Activated CD4-positive, alpha-beta memory T cell treated with anti-CD3 and anti-CD28 coated beads, Interleukin-2, amount 10 ng/mL, durations not matched to agents 7 days and 5 days (primary cell): ENCODE measurements around the gene SYT1. TPM values are rescaled to one million over a fixed set of nuclear protein-coding genes. Genes with fewer than 3 reads are reported as not detected.

Experiments used
- CTCF ChIA-PET: fragments of 350-600 bp; sonication (Branson Sonifier 250); formaldehyde crosslinking; loops from one replicate; lab custom pipeline; 2021; ENCODE audit warnings: antibody characterized with exemption, inconsistent platforms; lab: Charles Lee
- POLR2A ChIA-PET: fragments of 350-600 bp; sonication (Branson Sonifier 250); formaldehyde crosslinking; loops from one replicate; lab custom pipeline; 2021; ENCODE audit warnings: antibody characterized with exemption; lab: Charles Lee
- DNase-seq: peaks from one replicate; pipeline ENCODE4 v3.0.0-alpha.2; 2020
- H3K27ac Mint-ChIP-seq: one replicate; pipeline ENCODE4 v1.8.0; 2021; ENCODE audit warnings: mild to moderate bottlenecking, mixed read lengths
- H3K27me3 Mint-ChIP-seq: one replicate; pipeline ENCODE4 v1.8.0; 2021; ENCODE audit warnings: mixed read lengths
- H3K36me3 Mint-ChIP-seq: one replicate; pipeline ENCODE4 v1.8.0; 2021; ENCODE audit warnings: low read depth, mixed read lengths
- H3K4me1 Mint-ChIP-seq: one replicate; pipeline ENCODE4 v1.8.0; 2021; ENCODE audit warnings: mixed read lengths
- H3K4me3 Mint-ChIP-seq: one replicate; pipeline ENCODE4 v1.8.0; 2021; ENCODE audit warnings: mild to moderate bottlenecking, mixed read lengths
- H3K9me3 Mint-ChIP-seq: one replicate; pipeline ENCODE4 v1.8.0; 2021; ENCODE audit warnings: mixed read lengths
- total RNA-seq, 2 experiments: library from RNA; stranded (reverse); gene quantifications; one replicate each; pipeline ENCODE4 v1.2.3, GENCODE V29; 2021

SYT1 gene
- total RNA-seq, 2 experiments from 2014 or later = not detected

DNA sequence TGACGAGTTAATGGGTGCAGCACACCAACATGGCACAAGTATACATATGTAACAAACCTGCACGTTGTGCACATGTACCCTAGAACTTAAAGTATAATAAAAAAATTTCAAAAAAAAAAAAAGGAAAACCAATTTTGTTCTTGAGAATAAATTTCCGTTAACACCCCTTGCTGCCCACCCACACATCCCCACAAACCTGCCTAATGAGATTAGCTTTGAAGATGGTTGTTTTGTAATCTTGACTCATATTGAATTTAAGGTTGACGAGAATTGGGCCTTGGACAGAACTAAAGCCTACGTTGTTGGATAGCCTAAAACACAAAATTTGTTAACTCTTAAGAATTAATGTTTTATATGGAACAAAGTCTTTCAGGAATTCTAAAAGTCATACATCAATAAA, 52.9 kb downstream of the SYT1 start:
- no peak for DNase-seq
- H3K36me3 Mint-ChIP-seq = no peaks in the 10 kb centered on the region
- ChIA-PET POLR2A (no interaction called here), CTCF (interaction anchor here (1.0 kb wide), 1 partner anchor 108 kb away, joined by 3 read pairs; no protein-coding TSS in a partner anchor)
- no peak overlapping the region for H3K4me3 Mint-ChIP-seq
- no peaks in the 10 kb centered on the region for H3K9me3 Mint-ChIP-seq
- no peaks in the 10 kb centered on the region for H3K27me3 Mint-ChIP-seq
- H3K27ac Mint-ChIP-seq = no peak overlapping the region
- no peaks in the 10 kb centered on the region for H3K4me1 Mint-ChIP-seq

DNA sequence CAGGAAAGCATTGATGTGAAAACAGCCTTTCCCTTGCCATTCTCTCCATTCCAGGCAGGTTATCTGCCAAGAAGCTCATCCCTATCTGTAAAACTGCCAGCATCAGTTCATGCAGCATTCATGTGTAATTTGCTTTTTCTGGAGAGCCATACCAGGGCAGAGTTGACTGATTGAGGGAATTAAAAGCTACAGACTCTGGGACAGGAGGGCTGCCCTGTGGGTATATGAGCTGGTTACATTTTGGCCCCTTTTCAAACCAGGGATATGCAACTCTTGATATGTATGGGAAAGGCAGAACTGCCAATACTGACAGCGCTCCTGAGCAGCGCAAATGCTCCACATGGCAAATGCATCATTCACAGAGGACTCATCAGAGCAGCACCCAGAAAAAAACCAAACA, 53.7 kb downstream of the SYT1 start:
- ChIA-PET CTCF (interaction anchor here (1.0 kb wide), 1 partner anchor 107 kb away, joined by 3 read pairs; no protein-coding TSS in a partner anchor), POLR2A (no interaction called here)
- no peak for DNase-seq
- Mint-ChIP-seq H3K27ac (no peak overlapping the region), H3K27me3 (no peaks in the 10 kb centered on the region), H3K4me3 (no peak overlapping the region), H3K4me1 (no peaks in the 10 kb centered on the region), H3K9me3 (no peaks in the 10 kb centered on the region), H3K36me3 (no peaks in the 10 kb centered on the region)

DNA sequence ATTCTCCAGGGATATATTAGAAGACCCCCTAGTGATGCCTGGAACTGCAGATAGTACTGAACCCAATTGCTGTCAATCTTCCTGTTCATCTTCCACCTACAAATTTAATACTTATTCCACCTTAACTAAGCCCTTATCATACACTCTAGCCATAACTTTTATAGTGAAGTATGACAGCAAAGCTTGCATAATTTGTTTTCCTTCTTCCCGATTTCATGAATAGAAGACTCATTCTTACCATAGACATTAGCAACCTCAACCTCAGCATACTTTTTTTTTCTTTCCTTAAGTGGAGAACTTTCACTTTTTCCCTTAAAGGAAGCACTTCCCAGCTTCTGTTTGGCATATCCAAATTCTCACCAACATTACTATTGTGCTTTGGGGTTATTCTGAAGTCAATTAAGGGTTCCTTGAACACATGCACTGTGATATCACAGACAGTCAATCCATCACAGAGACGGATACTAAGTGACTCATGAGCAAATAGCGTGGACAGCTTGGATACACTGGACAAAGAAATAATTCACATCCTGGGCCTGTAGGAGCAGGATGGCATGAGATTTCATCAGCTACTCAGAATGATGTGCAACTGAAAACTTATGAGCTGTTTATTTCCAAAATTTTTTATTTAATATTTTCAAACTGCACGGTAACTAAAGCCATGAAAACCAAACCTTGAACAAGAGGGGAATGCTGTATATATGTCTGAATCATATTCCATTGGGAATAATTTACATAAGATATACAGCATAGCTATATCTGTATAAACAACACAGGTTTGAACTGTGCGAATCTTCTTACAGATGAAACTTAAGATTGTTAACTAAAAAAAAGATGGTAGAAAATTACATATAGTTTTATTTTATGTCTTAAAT, 63.9 kb downstream of the SYT1 start:
- Mint-ChIP-seq H3K27me3 (no peaks in the 10 kb centered on the region), H3K27ac (no peak overlapping the region), H3K4me3 (no peak overlapping the region), H3K36me3 (no peaks in the 10 kb centered on the region), H3K9me3 (peaks cover 8% of the 10 kb centered on the region), H3K4me1 (no peaks in the 10 kb centered on the region)
- ChIA-PET CTCF (no interaction called here), POLR2A (no interaction called here)
- DNase-seq = no peak

DNA sequence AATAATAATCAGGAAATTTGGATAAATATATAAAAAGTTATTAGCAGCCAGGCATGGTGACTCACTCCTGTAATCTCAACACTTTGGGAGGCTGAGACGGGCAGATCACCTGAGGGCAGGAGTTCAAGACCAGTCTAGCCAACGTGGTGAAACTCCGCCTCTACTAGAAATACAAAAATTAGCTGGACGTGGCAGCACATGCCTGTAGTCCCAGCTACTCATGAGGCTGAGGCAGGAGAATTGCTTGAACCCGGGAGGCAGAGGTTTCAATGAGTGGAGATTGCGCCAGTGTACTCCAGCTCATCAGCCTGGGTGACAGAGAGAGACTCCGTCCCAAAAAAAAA, 64.5 kb downstream of the SYT1 start:
- H3K9me3 Mint-ChIP-seq = peaks cover 8% of the 10 kb centered on the region
- H3K4me3 Mint-ChIP-seq = no peak overlapping the region
- H3K36me3 Mint-ChIP-seq = no peaks in the 10 kb centered on the region
- ChIA-PET POLR2A (no interaction called here), CTCF (no interaction called here)
- H3K27me3 Mint-ChIP-seq = no peaks in the 10 kb centered on the region
- no peak overlapping the region for H3K27ac Mint-ChIP-seq
- no peaks in the 10 kb centered on the region for H3K4me1 Mint-ChIP-seq
- DNase-seq = no peak

DNA sequence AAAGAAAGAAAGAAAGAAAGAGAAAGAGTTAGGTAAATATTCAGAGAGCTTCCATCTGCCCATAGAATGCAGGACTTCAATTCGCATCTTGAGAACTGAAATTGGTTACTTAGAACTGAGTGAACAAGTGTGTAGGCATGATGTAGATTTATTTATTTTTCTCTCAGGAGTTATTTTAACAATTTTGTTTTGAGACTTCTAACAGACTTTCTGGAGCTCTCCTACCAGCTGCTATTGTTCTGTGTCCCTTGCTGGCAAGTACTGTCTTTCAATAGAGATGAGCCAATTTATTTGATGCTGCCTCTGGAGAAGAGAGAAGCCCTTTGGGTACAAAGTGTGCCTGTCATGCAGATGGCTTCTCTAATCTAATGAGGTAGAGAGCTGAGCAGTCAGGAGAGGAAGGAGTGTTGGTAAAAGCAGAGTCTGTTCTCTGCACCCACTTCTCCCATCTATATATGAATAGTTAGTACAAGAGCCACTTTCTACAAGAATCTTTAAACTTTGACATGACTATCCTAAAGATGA, 67.0 kb downstream of the SYT1 start:
- H3K4me3 Mint-ChIP-seq = no peak overlapping the region
- POLR2A ChIA-PET = no interaction called here
- CTCF ChIA-PET = no interaction called here
- no peaks in the 10 kb centered on the region for H3K27me3 Mint-ChIP-seq
- DNase-seq = no peak
- no peaks in the 10 kb centered on the region for H3K36me3 Mint-ChIP-seq
- H3K4me1 Mint-ChIP-seq = no peaks in the 10 kb centered on the region
- H3K27ac Mint-ChIP-seq = no peak overlapping the region
- H3K9me3 Mint-ChIP-seq = peaks cover 8% of the 10 kb centered on the region

DNA sequence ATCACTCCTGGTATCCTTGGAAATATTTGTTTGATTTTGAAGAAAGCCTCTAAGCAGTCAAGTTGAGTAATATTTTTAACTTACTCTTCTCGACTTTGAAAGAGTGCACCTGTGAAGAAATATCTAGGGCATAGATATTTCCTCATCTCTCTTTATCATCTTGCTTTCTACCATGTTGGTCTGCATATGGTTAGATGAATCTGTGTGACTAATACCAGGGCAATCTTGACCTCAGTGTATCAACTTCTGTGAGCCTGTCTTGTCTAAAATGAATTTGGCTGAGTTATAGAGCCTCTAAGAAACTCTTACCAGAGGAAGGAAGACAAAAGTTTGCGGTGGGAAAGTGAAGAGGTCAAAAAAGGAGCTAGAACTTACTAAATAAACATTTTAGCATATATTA, 68.4 kb downstream of the SYT1 start:
- ChIA-PET POLR2A (no interaction called here), CTCF (no interaction called here)
- DNase-seq = no peak
- no peaks in the 10 kb centered on the region for H3K27me3 Mint-ChIP-seq
- no peak overlapping the region for H3K4me3 Mint-ChIP-seq
- H3K4me1 Mint-ChIP-seq = no peaks in the 10 kb centered on the region
- H3K9me3 Mint-ChIP-seq = peaks cover 7% of the 10 kb centered on the region
- no peak overlapping the region for H3K27ac Mint-ChIP-seq
- H3K36me3 Mint-ChIP-seq = no peaks in the 10 kb centered on the region

DNA sequence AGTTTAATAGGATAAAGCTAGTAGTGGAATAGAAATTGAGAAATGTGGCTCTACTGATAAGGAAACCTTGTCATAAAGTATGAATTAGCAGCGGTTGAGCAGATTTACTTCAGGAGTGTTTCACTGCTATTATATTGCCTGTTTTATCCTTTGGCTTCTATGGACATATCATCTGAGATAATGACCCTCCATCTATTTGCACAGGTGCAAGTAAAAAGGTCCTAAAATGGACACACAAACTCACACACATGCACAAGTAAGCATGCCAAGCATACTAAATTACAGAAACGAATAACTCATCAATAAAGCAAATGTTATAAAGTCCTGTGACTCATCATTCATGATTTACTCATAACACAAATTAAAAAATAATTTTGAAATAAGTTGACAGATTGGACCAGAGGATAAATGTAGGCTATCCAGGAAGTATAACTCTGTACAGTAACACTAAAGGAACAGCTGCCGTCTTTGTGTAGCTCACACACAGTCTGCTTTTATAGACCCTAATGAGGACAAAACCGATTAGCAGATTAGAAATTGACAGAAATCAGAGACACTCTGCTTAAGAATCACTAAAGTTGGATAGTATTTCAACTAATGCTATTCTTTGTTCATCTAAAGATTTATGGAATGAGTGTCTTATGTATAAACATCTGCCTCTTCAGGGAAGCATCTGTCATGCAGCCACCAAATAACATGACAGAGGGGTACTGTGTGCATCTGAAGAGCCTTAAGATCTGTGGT, 73.9 kb downstream of the SYT1 start:
- Mint-ChIP-seq H3K36me3 (no peaks in the 10 kb centered on the region), H3K4me3 (no peak overlapping the region), H3K27me3 (no peaks in the 10 kb centered on the region), H3K9me3 (peaks cover 6% of the 10 kb centered on the region), H3K27ac (no peak overlapping the region), H3K4me1 (no peaks in the 10 kb centered on the region)
- CTCF ChIA-PET = no interaction called here
- no peak for DNase-seq
- POLR2A ChIA-PET = no interaction called here

DNA sequence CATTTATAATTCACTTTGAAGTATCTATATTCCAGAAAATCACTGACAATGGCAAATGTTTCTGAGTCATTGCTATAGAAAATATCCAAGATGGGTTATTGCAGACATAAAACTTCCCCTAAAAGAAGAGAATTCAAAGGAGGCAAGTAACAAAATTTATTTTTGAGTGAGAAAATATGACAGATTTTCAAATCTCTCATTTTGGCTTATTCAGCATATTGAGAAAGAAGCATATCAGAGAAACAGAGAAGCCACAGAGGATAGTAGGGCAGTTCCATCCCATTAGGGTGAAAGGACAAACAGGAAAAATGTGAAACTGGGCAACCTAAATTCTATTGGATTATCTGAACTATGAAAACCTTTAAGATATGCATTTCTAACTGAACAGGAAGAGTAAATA, 85.0 kb downstream of the SYT1 start:
- Mint-ChIP-seq H3K4me3 (no peak overlapping the region), H3K27ac (no peak overlapping the region)
- CTCF ChIA-PET = no interaction called here

DNA sequence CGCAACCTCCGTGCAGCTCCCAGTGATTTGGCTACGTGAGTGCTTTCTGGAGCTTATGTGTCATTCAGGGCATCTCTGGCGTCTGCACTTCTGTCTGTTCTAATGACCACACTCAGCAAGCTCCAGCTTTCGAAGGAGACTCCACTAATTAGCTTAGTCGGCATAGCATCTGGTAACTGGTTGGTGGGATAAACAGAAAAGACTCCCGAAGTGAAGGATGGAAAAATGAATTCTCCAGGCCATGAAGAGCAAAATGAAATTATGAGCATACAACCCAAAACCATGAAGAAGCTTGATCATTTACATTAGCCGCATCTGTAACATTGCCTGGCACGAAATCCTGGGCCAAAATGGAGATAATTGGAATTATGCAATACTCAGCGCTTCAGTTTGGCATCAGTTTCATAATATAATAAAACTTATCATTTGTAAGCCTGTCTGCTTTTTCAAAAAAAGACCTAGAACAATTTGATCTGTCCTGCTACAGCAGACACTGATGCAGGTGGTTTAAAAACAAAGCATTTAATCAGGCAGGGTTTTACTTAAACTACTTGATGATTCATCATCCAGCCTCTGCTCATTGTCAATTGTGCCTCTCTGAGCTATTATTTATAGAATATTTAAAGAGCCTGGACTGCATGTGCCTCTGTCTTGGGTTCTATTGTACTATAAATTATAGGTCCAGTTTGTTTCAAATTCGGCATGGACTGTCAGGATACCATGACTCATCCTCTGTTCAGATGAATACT, 87.4 kb downstream of the SYT1 start:
- H3K4me3 Mint-ChIP-seq = no peak overlapping the region
- no peaks in the 10 kb centered on the region for H3K27me3 Mint-ChIP-seq
- POLR2A ChIA-PET = no interaction called here
- no peaks in the 10 kb centered on the region for H3K36me3 Mint-ChIP-seq
- peaks cover 6% of the 10 kb centered on the region for H3K9me3 Mint-ChIP-seq
- CTCF ChIA-PET = no interaction called here
- DNase-seq = no peak
- H3K27ac Mint-ChIP-seq = no peak overlapping the region
- H3K4me1 Mint-ChIP-seq = no peaks in the 10 kb centered on the region

More for the DNA sequence above, 85.0 kb downstream of the SYT1 start:
- POLR2A ChIA-PET = no interaction called here
- Mint-ChIP-seq H3K9me3 (peaks cover 6% of the 10 kb centered on the region), H3K27me3 (no peaks in the 10 kb centered on the region), H3K36me3 (no peaks in the 10 kb centered on the region), H3K4me1 (no peaks in the 10 kb centered on the region)
- DNase-seq = no peak

DNA sequence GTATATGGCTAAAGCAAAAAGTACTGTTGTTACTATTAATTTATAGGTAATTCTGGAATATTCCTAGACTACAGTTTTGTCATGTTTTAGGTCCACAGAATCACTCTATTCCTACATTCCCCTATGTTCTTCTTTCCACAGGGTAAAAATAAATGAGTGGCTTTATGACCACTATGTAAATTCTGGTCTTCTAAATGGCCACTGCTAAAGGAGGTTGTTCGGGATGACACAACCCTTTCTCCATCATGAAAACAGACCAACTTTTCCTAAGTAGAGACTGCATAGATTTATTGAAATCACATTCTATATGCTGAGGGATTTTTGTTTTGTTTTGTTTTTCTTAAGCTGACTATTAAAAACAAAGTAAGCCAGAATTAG, 88.0 kb downstream of the SYT1 start:
- H3K27ac Mint-ChIP-seq = no peak overlapping the region
- ChIA-PET POLR2A (no interaction called here), CTCF (no interaction called here)
- H3K4me3 Mint-ChIP-seq = no peak overlapping the region
- peaks cover 6% of the 10 kb centered on the region for H3K9me3 Mint-ChIP-seq
- no peaks in the 10 kb centered on the region for H3K36me3 Mint-ChIP-seq
- H3K4me1 Mint-ChIP-seq = no peaks in the 10 kb centered on the region
- DNase-seq = no peak
- no peaks in the 10 kb centered on the region for H3K27me3 Mint-ChIP-seq

DNA sequence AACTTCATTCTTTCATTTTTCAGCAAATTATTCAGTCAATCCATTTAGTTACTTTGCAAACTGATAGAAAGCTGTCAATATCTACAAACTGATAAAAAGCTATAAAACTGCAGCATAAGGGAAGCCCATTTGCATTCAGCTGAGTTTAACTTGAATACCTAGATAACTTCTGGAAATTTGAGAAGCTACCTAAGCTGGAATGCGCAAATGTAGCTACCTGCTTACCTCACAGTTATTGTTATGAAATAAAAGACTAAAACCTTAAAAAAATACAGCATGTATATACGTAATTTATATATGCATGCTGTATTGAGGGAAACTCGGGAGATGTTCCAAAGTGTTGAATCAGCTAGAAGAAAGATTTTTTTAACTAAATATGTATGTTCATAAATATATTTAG, 94.4 kb downstream of the SYT1 start:
- H3K4me1 Mint-ChIP-seq = no peaks in the 10 kb centered on the region
- DNase-seq = no peak
- POLR2A ChIA-PET = no interaction called here
- CTCF ChIA-PET = no interaction called here
- no peaks in the 10 kb centered on the region for H3K36me3 Mint-ChIP-seq
- H3K4me3 Mint-ChIP-seq = no peak overlapping the region
- H3K9me3 Mint-ChIP-seq = no peaks in the 10 kb centered on the region
- no peak overlapping the region for H3K27ac Mint-ChIP-seq
- no peaks in the 10 kb centered on the region for H3K27me3 Mint-ChIP-seq

DNA sequence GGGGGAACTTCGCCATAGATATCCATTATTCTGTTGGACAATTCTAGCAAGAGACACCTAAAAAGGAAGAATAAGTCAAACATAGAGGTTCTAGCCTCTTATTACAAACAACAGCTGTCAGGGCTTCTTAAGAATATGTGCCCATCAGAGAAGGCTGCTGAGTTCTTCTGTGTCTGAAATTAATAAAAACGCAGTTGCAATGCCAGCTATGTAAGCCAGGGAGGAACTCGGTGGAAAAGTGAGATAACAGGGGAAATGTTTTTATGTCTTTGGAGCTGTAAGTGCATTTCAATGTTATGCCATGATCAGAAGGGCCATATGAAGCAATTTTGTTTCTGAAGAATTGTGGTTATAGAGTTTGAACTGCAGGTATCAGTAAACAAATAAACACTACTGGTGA, 95.0 kb downstream of the SYT1 start:
- H3K27me3 Mint-ChIP-seq = no peaks in the 10 kb centered on the region
- ChIA-PET CTCF (no interaction called here), POLR2A (no interaction called here)
- H3K4me1 Mint-ChIP-seq = no peaks in the 10 kb centered on the region
- no peak overlapping the region for H3K27ac Mint-ChIP-seq
- H3K9me3 Mint-ChIP-seq = no peaks in the 10 kb centered on the region
- DNase-seq = no peak
- H3K4me3 Mint-ChIP-seq = no peak overlapping the region
- H3K36me3 Mint-ChIP-seq = no peaks in the 10 kb centered on the region

DNA sequence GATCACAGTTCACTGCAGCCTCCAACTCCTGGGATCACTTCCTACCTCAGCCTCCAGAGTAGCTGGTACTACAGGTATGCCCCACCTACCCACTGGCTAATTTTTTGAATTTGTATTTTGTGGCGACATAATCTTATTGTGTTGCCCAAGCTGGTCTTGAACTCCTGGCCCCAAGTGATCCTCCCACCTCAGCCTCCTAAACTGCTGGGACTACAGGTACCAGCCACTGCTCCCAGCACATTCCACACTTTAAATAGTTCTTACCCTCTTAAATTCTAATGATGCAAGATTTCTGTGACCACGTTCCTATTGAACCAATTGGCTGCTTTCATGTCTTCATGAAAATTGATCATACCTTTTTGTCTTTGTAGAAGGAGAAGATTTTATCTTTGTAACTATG, 96.6 kb downstream of the SYT1 start:
- Mint-ChIP-seq H3K4me3 (no peak overlapping the region), H3K9me3 (no peaks in the 10 kb centered on the region), H3K27ac (no peak overlapping the region), H3K27me3 (no peaks in the 10 kb centered on the region), H3K4me1 (no peaks in the 10 kb centered on the region), H3K36me3 (no peaks in the 10 kb centered on the region)
- no peak for DNase-seq
- CTCF ChIA-PET = no interaction called here
- POLR2A ChIA-PET = no interaction called here
